K562 (cell line): ENCODE measurements around the gene CNGB1. TPM values are rescaled to one million over a fixed set of nuclear protein-coding genes. Genes with fewer than 3 reads are reported as not detected.

Experiments
- ATAC-seq: fragments of 200-7000 bp; cut with Tn5 transposase; 3 replicates; pipeline ENCODE4 v1.9.1; 2020; ENCODE audit warnings: moderate library complexity
- BruUV-seq: library from RNA; stranded (reverse); fragments of 400-500 nt; replicated peaks from 2 replicates; lab custom pipeline; 2021; lab: Mats Ljungman, UMichigan
- CTCF ChIA-PET: fragments of 300-600 bp; formaldehyde crosslinking; extraction: SDS; loops from one replicate; lab custom pipeline; 2021; ENCODE audit warnings: low intra/inter-chr PET ratio; lab: Yijun Ruan, JAX
- POLR2A ChIA-PET: fragments of 300-600, 350-650 bp; sonication (Branson Sonifier 250); formaldehyde crosslinking; extraction: SDS; loops from one replicate; lab custom pipeline; 2021; ENCODE audit warnings: antibody characterized with exemption, inconsistent platforms; lab: Yijun Ruan, JAX
- DNase-seq, 4 experiments: peaks; one replicate each; pipeline versions ENCODE4 v3.0.0 to v3.0.0-alpha.2; 2011 to 2018; ENCODE audit warnings: low spot score in 3 of 4, mixed read lengths in 3 of 4; ENCODE audit errors: extremely low read depth in 1 of 4
- FAIRE-seq: peaks from 2 replicates; lab custom pipeline; 2011; peaks lifted over from hg19 to GRCh38; lab: Jason Lieb, UNC
- H2AFZ ChIP-seq: 2 replicates; pipeline ENCODE4 v1.6.0; 2011; ENCODE audit warnings: low read depth, low read length, control low read depth, inconsistent platforms
- H3K27ac ChIP-seq: fragments of 200-600 bp; 3 replicates; pipeline ENCODE4 v1.8.0; 2011; ENCODE audit warnings: low read depth, mild to moderate bottlenecking, control low read depth, inconsistent platforms, low read length, moderate library complexity, mixed read lengths; ENCODE audit errors: extremely low read depth
- H3K27me3 ChIP-seq, 2 experiments: fragments of 300-600 bp in 1 of 2; 2 replicates in 1 of 2; 3 replicates in 1 of 2; pipeline versions ENCODE4 v1.6.0 to v1.8.0; 2011; ENCODE audit warnings: inconsistent platforms in 2 of 2, low read length in 2 of 2, mild to moderate bottlenecking in 1 of 2, mixed read lengths in 1 of 2, moderate library complexity in 1 of 2; ENCODE audit not compliant: control insufficient read depth in 2 of 2, insufficient read depth in 2 of 2
- H3K36me3 ChIP-seq: fragments of 300-600 bp; 3 replicates; pipeline ENCODE4 v1.8.0; 2011; ENCODE audit warnings: mild to moderate bottlenecking, low read length, inconsistent platforms; ENCODE audit not compliant: control insufficient read depth, insufficient read depth
- H3K4me1 ChIP-seq, 2 experiments: fragments of 200-600 bp in 1 of 2; replicated peaks in 1 of 2; 2 replicates in 1 of 2; 3 replicates in 1 of 2; pipeline versions ENCODE4 v1.5.1 to v1.8.0; 2011; ENCODE audit warnings: inconsistent platforms in 2 of 2, low read length in 2 of 2, mild to moderate bottlenecking in 1 of 2, mixed read lengths in 1 of 2, moderate library complexity in 1 of 2; ENCODE audit not compliant: control insufficient read depth in 2 of 2, insufficient read depth in 2 of 2
- H3K4me2 ChIP-seq: 2 replicates; pipeline ENCODE4 v1.6.1; 2011; ENCODE audit warnings: low read length, control low read depth, inconsistent platforms, mixed read lengths; ENCODE audit not compliant: insufficient read depth
- H3K4me3 ChIP-seq: fragments of 200-600 bp; sonication (generic), shearing (Covaris generic); 2 replicates; pipeline ENCODE4 v1.5.1; 2016; ENCODE audit warnings: control low read depth, inconsistent platforms
- H3K79me2 ChIP-seq: fragments of 200-600 bp; 3 replicates; pipeline ENCODE4 v1.8.0; 2011; ENCODE audit warnings: low read length, inconsistent platforms; ENCODE audit not compliant: control insufficient read depth, insufficient read depth
- H3K9ac ChIP-seq, 2 experiments: 2 replicates each; pipeline versions ENCODE4 v1.6.0 to v1.6.1; 2011; ENCODE audit warnings: low read depth in 2 of 2, low read length in 2 of 2, control low read depth in 1 of 2, inconsistent platforms in 1 of 2, mild to moderate bottlenecking in 1 of 2, mixed read lengths in 1 of 2; ENCODE audit not compliant: insufficient read depth in 1 of 2
- H3K9me1 ChIP-seq: one replicate; pipeline ENCODE4 v1.6.0; 2011; ENCODE audit warnings: inconsistent platforms, mild to moderate bottlenecking, low read length, moderate library complexity; ENCODE audit not compliant: control insufficient read depth, insufficient read depth
- H3K9me3 ChIP-seq: replicated peaks from 2 replicates; pipeline ENCODE4 v1.5.1; 2011; ENCODE audit warnings: low read depth, low read length, inconsistent platforms; ENCODE audit not compliant: control insufficient read depth, insufficient read depth
- H4K20me1 ChIP-seq: replicated peaks from 2 replicates; pipeline ENCODE4 v1.6.1; 2011; ENCODE audit warnings: low read length, inconsistent platforms, mixed read lengths; ENCODE audit not compliant: control insufficient read depth, insufficient read depth
- ARNT ChIP-seq, 2 experiments: fragments of 450-650 bp; IDR thresholded peaks; 2 replicates each; pipeline ENCODE4 v1.6.1; 2016; ENCODE audit warnings: mild to moderate bottlenecking in 1 of 2
- ATF7 ChIP-seq: fragments of 450-650 bp; IDR thresholded peaks from 2 replicates; pipeline ENCODE4 v1.7.1; 2014; ENCODE audit warnings: mild to moderate bottlenecking, moderate library complexity
- CTBP1 ChIP-seq: fragments of 450-650 bp; IDR thresholded peaks from 2 replicates; pipeline ENCODE4 v1.6.1; 2016; ENCODE audit warnings: borderline replicate concordance
- CTCF ChIP-seq, 3 experiments: IDR thresholded peaks in 2 of 3; conservative IDR thresholded peaks in 1 of 3; 2 replicates each; pipeline ENCODE4 v1.5.1; 2011 to 2012; ENCODE audit warnings: low read length in 3 of 3, mild to moderate bottlenecking in 3 of 3, control low read depth in 2 of 3, improper control_type of control experiment in 1 of 3, inconsistent platforms in 1 of 3, low read depth in 1 of 3, mixed read lengths in 1 of 3, moderate library complexity in 1 of 3; ENCODE audit not compliant: insufficient read depth in 2 of 3
- ESRRB ChIP-seq: fragments of 250-450 bp; sonication (Bioruptor Pico); IDR thresholded peaks from 2 replicates; pipeline ENCODE4 v1.5.0; 2020; ENCODE audit warnings: mild to moderate bottlenecking, moderate library complexity, borderline replicate concordance
- ETV6 ChIP-seq, 3 experiments: fragments of 150-350 bp in 1 of 3; sonication (generic) in 1 of 3; formaldehyde crosslinking in 1 of 3; IDR thresholded peaks; 2 replicates each; pipeline versions ENCODE4 v1.6.1 to v1.8.0; 2014 to 2022; ENCODE audit warnings: borderline replicate concordance in 2 of 3, low read depth in 2 of 3, antibody characterized with exemption in 1 of 3, low read length in 1 of 3, mild to moderate bottlenecking in 1 of 3, missing genetic modification reagents in 1 of 3
- GABPB1 ChIP-seq: sonication (generic); formaldehyde crosslinking; IDR thresholded peaks from 2 replicates; pipeline ENCODE4 v1.8.0; 2022; ENCODE audit warnings: mild to moderate bottlenecking, missing genetic modification reagents
- HINFP ChIP-seq: fragments of 450-650 bp; conservative IDR thresholded peaks from 2 replicates; pipeline ENCODE4 v1.6.1; 2016; ENCODE audit warnings: missing genetic modification characterization, low read depth, mild to moderate bottlenecking, control low read depth, missing compliant biosample characterization
- KDM4B ChIP-seq, 2 experiments: fragments of 450-650 bp in 1 of 2; sonication (generic) in 1 of 2; IDR thresholded peaks; 2 replicates each; pipeline ENCODE4 v1.6.1; 2016 to 2017; ENCODE audit warnings: borderline replicate concordance in 2 of 2, antibody characterized with exemption in 1 of 2, low read depth in 1 of 2, mild to moderate bottlenecking in 1 of 2
- MAFF ChIP-seq: IDR thresholded peaks from 2 replicates; pipeline ENCODE4 v1.6.1; 2012; ENCODE audit warnings: low read length, improper control_type of control experiment
- MYBL2 ChIP-seq, 2 experiments: fragments of 450-650 bp in 1 of 2; sonication (generic) in 1 of 2; formaldehyde crosslinking in 1 of 2; IDR thresholded peaks; 2 replicates each; pipeline versions ENCODE4 v1.6.1 to v1.8.1; 2017 to 2022; ENCODE audit warnings: borderline replicate concordance in 1 of 2, inconsistent platforms in 1 of 2, low read depth in 1 of 2, mild to moderate bottlenecking in 1 of 2, missing genetic modification reagents in 1 of 2, moderate library complexity in 1 of 2
- NFE2L1 ChIP-seq: fragments of 450-650 bp; IDR thresholded peaks from 2 replicates; pipeline ENCODE4 v1.6.1; 2016; ENCODE audit warnings: missing genetic modification characterization, low read depth, mild to moderate bottlenecking, missing compliant biosample characterization, moderate library complexity, borderline replicate concordance
- PML ChIP-seq: IDR thresholded peaks from 2 replicates; pipeline ENCODE4 v1.6.1; 2012; ENCODE audit warnings: low read length, inconsistent platforms
- SMC3 ChIP-seq: conservative IDR thresholded peaks from 2 replicates; pipeline ENCODE4 v1.6.1; 2011; ENCODE audit warnings: low read depth, low read length, improper control_type of control experiment; ENCODE audit not compliant: insufficient read depth
- STAT5B ChIP-seq: fragments of 250-450 bp; sonication (Bioruptor Pico); IDR thresholded peaks from 2 replicates; pipeline ENCODE4 v1.8.0; 2021; ENCODE audit warnings: mild to moderate bottlenecking, inconsistent platforms
- ZNF263 ChIP-seq: sonication (generic); formaldehyde crosslinking; IDR thresholded peaks from 2 replicates; pipeline ENCODE4 v1.8.0; 2022; ENCODE audit warnings: mild to moderate bottlenecking, missing genetic modification reagents, borderline replicate concordance
- ZNF274 ChIP-seq: IDR thresholded peaks from 2 replicates; pipeline ENCODE4 v1.6.1; 2011; ENCODE audit warnings: low read depth, mild to moderate bottlenecking, low read length, moderate library complexity, borderline replicate concordance
- WGBS: fragments of 100-300 bp; shearing (Covaris generic); methylation state at CpG from one replicate; pipeline ENCODE4 v1.1.6; 2016; ENCODE audit warnings: low coverage, mixed read lengths; ENCODE audit not compliant: insufficient coverage; ENCODE audit errors: missing lambda C conversion rate; 5-methylcytosine and 5-hydroxymethylcytosine counted together
- in situ Hi-C: fragments of 300-500 bp; cut with MboI; formaldehyde crosslinking; loops from 4 replicates; pipeline ENCODE4 v1.15.0; 2018; ENCODE audit warnings: inconsistent platforms, mixed read lengths
- intact Hi-C: fragments of 100-400 bp; cut with micrococcal nuclease; formaldehyde crosslinking; loops from 2 replicates; pipeline ENCODE4 v1.14.2; 2022
- polyA plus RNA-seq, 8 experiments: library from polyadenylated mRNA; depleted of rRNA in 4 of 8; stranded (reverse) in 5 of 8; unstranded in 3 of 8; fragments of >200 nt; fragmentation: Nextera tagmentation in 2 of 8; fragmentation: Illumina TruSeq in 1 of 8; extraction: Ambion mirVana in 2 of 8; extraction: Trizol in 1 of 8; gene quantifications; 2 replicates each; pipeline versions ENCODE4 v1.2.1 to v1.2.3, GENCODE V29; 2011 to 2014; ENCODE audit warnings: inconsistent platforms in 1 of 8, missing spikeins in 1 of 8
- total RNA-seq, 7 experiments: library from RNA; depleted of rRNA in 6 of 7; stranded (reverse); fragments of >200 nt in 6 of 7; fragmentation: Illumina TruSeq in 2 of 7; extraction: Trizol in 2 of 7; gene quantifications; 2 replicates each; pipeline versions ENCODE4 v1.2.1 to v1.2.3, GENCODE V29; 2011 to 2021; ENCODE audit warnings: low replicate concordance in 1 of 7

CNGB1 gene
- total and polyA plus RNA-seq, 9 of the 15 experiments (the other 6 are each of a cell fraction or from before 2014, with no cell fraction given): not detected

- no peaks in the 10 kb centered on the region for H3K79me2 ChIP-seq
- ChIA-PET POLR2A (no interaction called here), CTCF (no interaction called here)
- no peaks in the 10 kb centered on the region for H3K9me3 ChIP-seq
- 1% methylated on average over 4 of the region's 4 CpGs for WGBS
- no peak overlapping the region for H3K9ac ChIP-seq
- 0 out of 2 replicates have a peak, but pooled peaks cover 4% of the 10 kb centered on the region for H4K20me1 ChIP-seq
- no peaks in the 10 kb centered on the region for H3K9me1 ChIP-seq
- in situ Hi-C loops: no loop called here
- no peak overlapping the region for H3K4me2 ChIP-seq
- H3K27ac ChIP-seq: no peak overlapping the region
- no peak overlapping the region for H3K4me3 ChIP-seq
- no peaks in the 10 kb centered on the region; a peak in 1 of 5 replicates for H3K4me1 ChIP-seq
- ATAC-seq (no peak), FAIRE-seq (no peak), DNase-seq (no peak)
- intact Hi-C loops: no loop called here
- H3K27me3 ChIP-seq: peaks cover 15 to 40% of the 10 kb centered on the region in 2 experiments; a peak in 4 of 5 replicates
- no peaks in the 10 kb centered on the region for H3K36me3 ChIP-seq
- H2AFZ ChIP-seq: no peak overlapping the region
- no TSS peak for BruUV-seq
- TF ChIP-seq MAFF: no peak
- TF ChIP-seq SMC3: no peak
- no peak for TF ChIP-seq MYBL2 (IDR thresholded peaks at IDR 0.05; ENCODE audit: low read depth)
- TF ChIP-seq MYBL2 (CRISPR knock-in tag; IDR thresholded peaks at IDR 0.05; ENCODE audit: borderline replicate concordance): no peak
- TF ChIP-seq KDM4B (IDR thresholded peaks at IDR 0.05; ENCODE audit: borderline replicate concordance in 2 of 2, low read depth in 1 of 2): no peak
- TF ChIP-seq ESRRB (CRISPR knock-in tag): no peak
- no peak for TF ChIP-seq CTCF (IDR thresholded peaks at IDR 0.05 in 2 of 3, conservative IDR thresholded peaks at IDR 0.05 in 1 of 3; ENCODE audit: insufficient read depth in 2 of 3, low read depth in 1 of 3, low read length in 3 of 3)
- no peak for TF ChIP-seq HINFP (tag)
- no peak for TF ChIP-seq ZNF263 (CRISPR knock-in tag)
- no peak for TF ChIP-seq NFE2L1 (tag)
- no peak for TF ChIP-seq GABPB1 (CRISPR knock-in tag)
- TF ChIP-seq ETV6 (IDR thresholded peaks at IDR 0.05; ENCODE audit: borderline replicate concordance in 1 of 2, low read depth in 2 of 2, low read length in 1 of 2): no peak
- no peak for TF ChIP-seq ETV6 (CRISPR knock-in tag; IDR thresholded peaks at IDR 0.05; ENCODE audit: borderline replicate concordance)
- no peak for TF ChIP-seq ARNT (IDR thresholded peaks at IDR 0.05)
- TF ChIP-seq ZNF274: no peak
- TF ChIP-seq CTBP1: no peak
- TF ChIP-seq PML: no peak
- TF ChIP-seq ATF7: no peak
- TF ChIP-seq STAT5B (CRISPR knock-in tag): no peak
Observed at GRCh38 chr16:57876210-57876609, 94.7 kb downstream of the CNGB1 start.
